BLaER1 (cell line): ENCODE data around the gene TNFRSF19.

ENCODE experiments used
- H3K27ac ChIP-seq: shearing (Covaris generic); formaldehyde crosslinking; 2 replicates; pipeline ENCODE4 v1.8.1; 2022
- H3K27me3 ChIP-seq: shearing (Covaris generic); formaldehyde crosslinking; 2 replicates; pipeline ENCODE4 v1.8.1; 2022
- H3K36me3 ChIP-seq: shearing (Covaris generic); formaldehyde crosslinking; 2 replicates; pipeline ENCODE4 v1.8.1; 2022
- H3K4me1 ChIP-seq: shearing (Covaris generic); formaldehyde crosslinking; 2 replicates; pipeline ENCODE4 v1.8.1; 2022
- H3K4me2 ChIP-seq: shearing (Covaris generic); formaldehyde crosslinking; 2 replicates; pipeline ENCODE4 v1.8.1; 2022
- H3K4me3 ChIP-seq: shearing (Covaris generic); formaldehyde crosslinking; 2 replicates; pipeline ENCODE4 v1.8.1; 2022
- H3K9ac ChIP-seq: shearing (Covaris generic); formaldehyde crosslinking; 2 replicates; pipeline ENCODE4 v1.8.1; 2022
- H3K9me3 ChIP-seq: shearing (Covaris generic); formaldehyde crosslinking; 2 replicates; pipeline ENCODE4 v1.8.1; 2022
- H4K20me1 ChIP-seq: shearing (Covaris generic); formaldehyde crosslinking; 2 replicates; pipeline ENCODE4 v1.8.1; 2022
- Cebpa-rat ChIP-seq: shearing (Covaris generic); IDR thresholded peaks from 2 replicates; pipeline ENCODE4 v1.8.1; 2022

TNFRSF19 gene

DNA sequence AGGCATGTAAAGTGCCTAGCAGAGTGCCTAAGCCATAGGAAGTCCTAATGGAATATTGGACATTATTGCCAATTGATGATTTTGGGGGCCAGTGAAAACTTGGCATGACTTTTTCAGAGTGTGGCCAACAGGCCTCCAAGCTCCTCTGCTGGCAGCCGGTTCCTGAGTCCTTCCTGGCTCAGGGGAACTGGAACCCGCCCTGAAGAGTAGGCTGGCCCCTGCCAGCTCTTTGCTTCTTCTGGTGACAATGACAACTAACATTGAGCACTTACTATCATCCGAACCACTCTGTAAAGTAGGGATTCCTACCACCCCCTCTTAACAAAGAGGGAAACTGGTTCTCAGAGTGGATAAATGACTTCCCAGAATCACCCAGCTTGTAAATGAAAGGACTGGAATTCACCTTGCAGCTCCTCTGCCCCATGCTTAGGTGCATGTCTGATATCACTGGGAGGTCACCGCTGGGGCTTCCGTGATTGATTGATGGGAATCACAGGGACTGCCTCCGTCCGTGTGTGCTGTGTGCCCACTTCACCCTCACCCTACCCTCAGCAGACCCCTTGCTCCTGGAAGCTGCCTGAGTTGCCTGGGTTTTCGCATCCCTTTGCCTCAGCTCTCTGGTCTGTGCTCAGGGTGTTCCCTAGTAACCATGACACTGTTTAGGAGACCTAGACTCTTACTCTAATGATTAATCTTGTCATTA lies 50.6 kb downstream of the TNFRSF19 start:
- Histone ChIP-seq H3K4me1 (peaks cover 20% of the 10 kb centered on the region), H3K27me3 (no peaks in the 10 kb centered on the region), H3K9me3 (no peaks in the 10 kb centered on the region), H3K4me2 (no peak overlapping the region), H3K9ac (no peak overlapping the region), H3K36me3 (no peaks in the 10 kb centered on the region), H4K20me1 (no peaks in the 10 kb centered on the region), H3K27ac (no peak overlapping the region), H3K4me3 (no peak overlapping the region)
- TF ChIP-seq Cebpa-rat, result no peak

GRCh38 chr13:23621316-23621645 lies 51.1 kb downstream of the TNFRSF19 start:
- no peaks in the 10 kb centered on the region for H3K36me3 ChIP-seq
- no peak overlapping the region for H3K4me2 ChIP-seq
- no peaks in the 10 kb centered on the region for H3K27me3 ChIP-seq
- no peak overlapping the region for H3K4me3 ChIP-seq
- no peak overlapping the region for H3K9ac ChIP-seq
- H3K9me3 ChIP-seq, result no peaks in the 10 kb centered on the region
- peaks cover 18% of the 10 kb centered on the region for H3K4me1 ChIP-seq
- no peak for TF ChIP-seq Cebpa-rat
- H4K20me1 ChIP-seq, result no peaks in the 10 kb centered on the region
- no peak overlapping the region for H3K27ac ChIP-seq

DNA sequence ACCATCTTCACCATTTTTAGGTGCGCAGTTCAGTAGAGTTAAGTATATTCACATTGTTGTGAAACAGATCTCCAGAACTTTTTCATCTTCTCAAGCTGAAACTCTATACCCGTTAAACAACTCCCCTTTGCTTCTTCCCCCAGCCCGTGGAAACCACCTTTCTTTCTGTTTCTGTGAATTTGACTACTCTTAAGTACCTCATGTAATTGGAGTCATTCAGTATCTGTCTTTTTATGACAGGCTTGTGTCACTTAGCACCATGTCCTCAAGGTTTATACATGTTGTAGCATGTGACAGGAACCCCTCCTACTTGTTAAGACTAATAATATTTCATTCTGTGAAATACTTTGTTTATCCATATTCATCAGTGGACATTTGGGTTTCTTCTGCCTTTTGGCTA lies 52.8 kb downstream of the TNFRSF19 start:
- no peak overlapping the region for H3K27ac ChIP-seq
- no peak overlapping the region for H3K4me3 ChIP-seq
- H3K9ac ChIP-seq, result no peak overlapping the region
- H3K4me2 ChIP-seq, result no peak overlapping the region
- no peak for TF ChIP-seq Cebpa-rat
- peaks cover 6% of the 10 kb centered on the region for H3K4me1 ChIP-seq
- no peaks in the 10 kb centered on the region for H3K9me3 ChIP-seq
- H3K36me3 ChIP-seq, result no peaks in the 10 kb centered on the region
- H4K20me1 ChIP-seq, result no peaks in the 10 kb centered on the region
- no peaks in the 10 kb centered on the region for H3K27me3 ChIP-seq

DNA sequence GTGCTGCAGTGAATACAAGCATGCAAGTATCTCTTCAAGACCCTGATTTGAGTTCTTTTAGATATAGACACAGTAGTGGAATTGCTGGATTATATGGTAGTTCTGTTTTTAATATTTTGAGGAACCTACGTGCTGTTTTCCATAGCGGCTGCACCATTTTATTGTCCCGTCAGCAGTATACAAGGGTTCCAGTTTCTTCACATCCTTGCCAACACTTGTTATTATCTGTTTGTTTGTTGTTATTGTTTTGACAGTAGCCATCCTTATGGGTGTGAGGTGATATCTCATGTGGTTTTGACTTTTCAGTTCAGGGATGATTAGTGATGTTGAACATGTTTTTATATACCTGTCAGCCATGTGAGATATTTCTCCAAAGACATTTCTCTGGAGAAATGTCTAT lies 53.2 kb downstream of the TNFRSF19 start:
- Histone ChIP-seq H3K9me3 (no peaks in the 10 kb centered on the region), H3K9ac (no peak overlapping the region), H3K27me3 (no peaks in the 10 kb centered on the region), H3K36me3 (no peaks in the 10 kb centered on the region), H4K20me1 (no peaks in the 10 kb centered on the region), H3K27ac (no peak overlapping the region), H3K4me3 (no peak overlapping the region), H3K4me2 (no peak overlapping the region), H3K4me1 (peaks cover 2% of the 10 kb centered on the region)
- TF ChIP-seq Cebpa-rat, result no peak

- Histone ChIP-seq H3K36me3 (no peaks in the 10 kb centered on the region), H3K4me3 (no peak overlapping the region), H3K9me3 (no peaks in the 10 kb centered on the region), H3K9ac (no peak overlapping the region), H4K20me1 (no peaks in the 10 kb centered on the region), H3K4me2 (no peak overlapping the region), H3K4me1 (no peaks in the 10 kb centered on the region), H3K27me3 (no peaks in the 10 kb centered on the region), H3K27ac (no peak overlapping the region)
- no peak for TF ChIP-seq Cebpa-rat
Observed at GRCh38 chr13:23626700-23627099, 56.5 kb downstream of the TNFRSF19 start.

DNA sequence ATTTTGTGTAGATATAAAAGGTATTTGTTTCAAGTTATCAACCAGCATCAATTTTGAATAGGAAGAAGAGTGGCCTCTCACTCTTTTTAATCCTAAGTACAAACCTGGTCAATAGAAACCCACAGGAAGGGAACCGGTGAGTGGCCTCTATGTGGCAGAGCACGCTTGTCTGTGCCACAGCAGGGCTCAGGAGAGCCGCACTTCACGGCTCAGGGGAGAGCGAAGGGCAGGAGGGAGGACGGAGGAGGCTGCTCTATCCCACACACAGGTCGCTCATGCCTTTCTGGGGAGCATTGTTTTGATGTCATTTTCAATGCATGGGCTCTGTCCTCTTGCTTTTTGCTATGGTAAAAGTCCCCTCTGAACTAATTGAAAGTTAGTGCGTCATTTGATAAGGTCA lies 57.2 kb downstream of the TNFRSF19 start:
- no peak overlapping the region for H3K9ac ChIP-seq
- H3K9me3 ChIP-seq, result no peaks in the 10 kb centered on the region
- no peaks in the 10 kb centered on the region for H3K36me3 ChIP-seq
- no peaks in the 10 kb centered on the region for H4K20me1 ChIP-seq
- H3K4me3 ChIP-seq, result no peak overlapping the region
- H3K27ac ChIP-seq, result no peak overlapping the region
- no peaks in the 10 kb centered on the region for H3K4me1 ChIP-seq
- no peak overlapping the region for H3K4me2 ChIP-seq
- no peaks in the 10 kb centered on the region for H3K27me3 ChIP-seq
- no peak for TF ChIP-seq Cebpa-rat

- Histone ChIP-seq H3K27me3 (no peaks in the 10 kb centered on the region), H4K20me1 (no peaks in the 10 kb centered on the region), H3K4me1 (no peaks in the 10 kb centered on the region), H3K9me3 (no peaks in the 10 kb centered on the region), H3K27ac (no peak overlapping the region), H3K9ac (no peak overlapping the region), H3K36me3 (no peaks in the 10 kb centered on the region), H3K4me2 (no peak overlapping the region), H3K4me3 (no peak overlapping the region)
- TF ChIP-seq Cebpa-rat, result no peak
Observed at GRCh38 chr13:23628250-23628649, 58.0 kb downstream of the TNFRSF19 start.

DNA sequence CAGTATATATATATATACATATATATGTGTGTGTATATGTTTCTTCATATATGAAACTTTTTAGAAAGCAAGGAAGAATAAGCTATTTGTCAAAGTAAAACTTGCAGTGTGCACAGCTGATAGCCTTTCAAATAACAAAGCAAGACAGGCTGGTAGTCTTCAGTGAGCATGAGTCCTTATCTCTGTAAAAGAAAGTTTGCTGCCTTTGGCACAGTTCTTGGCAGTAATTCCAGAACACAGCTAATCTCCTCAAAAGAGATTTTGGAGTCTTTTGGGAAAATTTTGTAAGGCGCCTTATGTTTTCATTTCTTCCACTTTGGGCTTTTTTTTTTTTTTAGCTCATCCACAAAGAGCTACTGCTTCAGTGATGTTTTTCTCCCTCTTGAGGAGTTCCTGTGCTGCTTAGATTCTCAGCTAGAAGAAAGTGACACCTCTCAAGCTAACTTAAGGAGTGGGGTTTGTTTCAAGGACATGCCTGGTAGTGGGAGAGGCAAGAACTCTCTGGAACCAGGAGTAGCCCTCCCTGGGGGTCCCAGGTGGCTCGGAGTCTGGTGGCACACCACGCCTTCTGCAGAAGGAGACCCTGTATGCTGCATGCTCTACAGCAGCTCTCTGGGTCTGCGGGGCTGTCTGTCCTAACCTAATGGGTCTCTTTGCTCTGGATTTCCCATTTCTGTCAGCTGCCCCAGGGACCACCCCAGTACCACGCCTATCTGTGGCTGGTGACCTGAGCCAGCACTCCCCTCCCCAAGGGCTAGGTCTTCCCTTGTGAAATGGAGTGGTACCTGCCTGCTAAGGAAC lies 58.8 kb downstream of the TNFRSF19 start:
- no peak for TF ChIP-seq Cebpa-rat
- Histone ChIP-seq H3K27ac (no peak overlapping the region), H3K4me2 (no peak overlapping the region), H3K27me3 (no peaks in the 10 kb centered on the region), H3K9me3 (no peaks in the 10 kb centered on the region), H3K4me1 (no peaks in the 10 kb centered on the region), H3K9ac (no peak overlapping the region), H4K20me1 (no peaks in the 10 kb centered on the region), H3K36me3 (no peaks in the 10 kb centered on the region), H3K4me3 (no peak overlapping the region)

GRCh38 chr13:23629566-23630272 lies 59.5 kb downstream of the TNFRSF19 start:
- Histone ChIP-seq H3K4me3 (no peak overlapping the region), H3K27ac (no peak overlapping the region), H3K27me3 (no peaks in the 10 kb centered on the region), H4K20me1 (no peaks in the 10 kb centered on the region), H3K9ac (no peak overlapping the region), H3K4me1 (no peaks in the 10 kb centered on the region), H3K4me2 (no peak overlapping the region), H3K36me3 (no peaks in the 10 kb centered on the region), H3K9me3 (no peaks in the 10 kb centered on the region)
- TF ChIP-seq Cebpa-rat, result no peak
